ENCODE measurements around the gene PRICKLE2.

GRCh38 chr3:64133272-64133671 lies 92.0 kb downstream of the PRICKLE2 start:
- TF ChIP-seq CTCF (conservative IDR thresholded peaks at IDR 0.05 in 1 of 2, IDR thresholded peaks at IDR 0.05 in 1 of 2; ENCODE audit: low read depth in 1 of 2, low read length in 2 of 2) (no peak), EZH2 (IDR thresholded peaks at IDR 0.05; ENCODE audit: low read length, missing control alignments) (no peak)
